ENCODE measurements around the gene DDB1.

DNA sequence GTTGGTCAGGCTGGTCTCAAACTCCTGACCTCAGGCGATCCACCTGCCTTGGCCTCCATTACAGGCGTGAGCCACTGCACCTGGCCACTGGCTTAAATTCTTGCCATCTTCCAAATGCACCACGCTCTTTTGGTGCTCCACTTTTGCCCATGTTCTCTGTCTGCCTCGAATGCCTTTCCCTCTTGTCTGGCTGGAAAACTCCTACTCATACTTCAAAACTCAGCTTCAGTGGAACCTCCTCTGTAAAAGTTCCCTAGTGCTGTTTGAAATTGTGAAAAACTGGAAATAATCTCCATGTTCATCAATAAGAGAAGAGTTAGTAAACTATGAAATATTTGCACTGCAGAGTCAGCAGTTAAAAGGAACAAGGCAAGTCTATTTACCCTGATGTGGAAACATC, 49.3 kb downstream of the DDB1 start:
- no peak for TF ChIP-seq CTCF (IDR thresholded peaks at IDR 0.05 in 4 of 5, conservative IDR thresholded peaks at IDR 0.05 in 1 of 5)
- no peak for TF ChIP-seq POLR2A (IDR thresholded peaks at IDR 0.05)

All from gastrocnemius medialis (tissue), 4 donors.